ENCODE results near the gene DBN1.

DNA sequence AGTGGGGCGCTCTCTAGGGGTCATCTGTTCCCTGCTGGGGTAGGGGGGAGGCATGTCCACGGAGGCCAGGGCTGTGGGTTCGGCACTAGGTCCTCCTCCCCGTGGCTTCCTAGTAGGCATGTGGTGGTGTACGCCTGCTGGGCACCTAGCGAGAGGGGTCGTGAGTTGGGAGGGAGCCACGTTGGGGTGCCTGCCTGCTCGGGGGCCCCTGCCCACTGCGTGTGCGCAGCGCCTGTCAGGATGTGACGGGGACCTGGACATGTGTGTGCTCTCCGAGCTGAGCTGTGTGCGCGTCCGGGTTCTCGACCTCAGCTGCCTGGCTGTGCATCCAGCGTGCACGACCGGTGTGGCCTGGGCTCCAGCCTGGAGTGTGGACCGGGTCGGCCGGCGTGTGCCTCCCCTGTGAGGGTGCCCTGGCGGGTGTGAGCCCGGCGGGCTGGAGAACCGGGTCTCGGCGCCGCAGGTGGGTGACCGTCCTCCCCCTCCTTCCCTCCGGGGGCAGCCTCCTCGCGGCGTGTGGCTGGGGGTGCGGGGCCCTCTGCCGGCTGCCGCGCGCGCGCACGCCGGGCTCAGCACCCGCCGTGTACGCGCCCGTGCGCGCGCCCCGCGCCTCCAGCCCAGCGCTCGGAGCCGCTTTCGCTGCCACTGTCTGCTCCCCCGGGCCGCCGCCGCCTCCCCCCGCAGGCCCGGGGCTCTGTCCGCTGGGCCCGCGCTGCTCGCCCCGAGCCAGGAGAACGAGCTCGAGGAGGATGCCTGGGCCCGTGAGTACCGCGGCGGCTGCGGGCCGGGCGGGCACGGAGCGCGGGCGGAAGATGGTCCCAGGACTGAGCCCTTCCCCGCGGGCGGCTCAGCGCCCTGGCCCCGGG lies 27.0 kb downstream of the DBN1 start, which contains the start of gene PRR7:
- TF ChIP-seq, protein P1, sequence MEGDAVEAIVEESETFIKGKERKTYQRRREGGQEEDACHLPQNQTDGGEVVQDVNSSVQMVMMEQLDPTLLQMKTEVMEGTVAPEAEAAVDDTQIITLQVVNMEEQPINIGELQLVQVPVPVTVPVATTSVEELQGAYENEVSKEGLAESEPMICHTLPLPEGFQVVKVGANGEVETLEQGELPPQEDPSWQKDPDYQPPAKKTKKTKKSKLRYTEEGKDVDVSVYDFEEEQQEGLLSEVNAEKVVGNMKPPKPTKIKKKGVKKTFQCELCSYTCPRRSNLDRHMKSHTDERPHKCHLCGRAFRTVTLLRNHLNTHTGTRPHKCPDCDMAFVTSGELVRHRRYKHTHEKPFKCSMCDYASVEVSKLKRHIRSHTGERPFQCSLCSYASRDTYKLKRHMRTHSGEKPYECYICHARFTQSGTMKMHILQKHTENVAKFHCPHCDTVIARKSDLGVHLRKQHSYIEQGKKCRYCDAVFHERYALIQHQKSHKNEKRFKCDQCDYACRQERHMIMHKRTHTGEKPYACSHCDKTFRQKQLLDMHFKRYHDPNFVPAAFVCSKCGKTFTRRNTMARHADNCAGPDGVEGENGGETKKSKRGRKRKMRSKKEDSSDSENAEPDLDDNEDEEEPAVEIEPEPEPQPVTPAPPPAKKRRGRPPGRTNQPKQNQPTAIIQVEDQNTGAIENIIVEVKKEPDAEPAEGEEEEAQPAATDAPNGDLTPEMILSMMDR (conservative IDR thresholded peaks at IDR 0.05 in 1 of 2, IDR thresholded peaks at IDR 0.05 in 1 of 2; ENCODE audit: extremely low read depth in 1 of 2, insufficient read depth in 1 of 2, low read depth in 1 of 2, low read length in 2 of 2), result no peak
- no peak for TF ChIP-seq EZH2 (IDR thresholded peaks at IDR 0.05; ENCODE audit: borderline replicate concordance, low read length)
